ENCODE measurements around the gene GSG1L. TPM values are rescaled to one million over a fixed set of nuclear protein-coding genes. Genes with fewer than 3 reads are reported as not detected.

Gene GSG1L
- polyA plus RNA-seq, 3 donors = 0.35 to 0.75 (median 0.48) TPM

DNA sequence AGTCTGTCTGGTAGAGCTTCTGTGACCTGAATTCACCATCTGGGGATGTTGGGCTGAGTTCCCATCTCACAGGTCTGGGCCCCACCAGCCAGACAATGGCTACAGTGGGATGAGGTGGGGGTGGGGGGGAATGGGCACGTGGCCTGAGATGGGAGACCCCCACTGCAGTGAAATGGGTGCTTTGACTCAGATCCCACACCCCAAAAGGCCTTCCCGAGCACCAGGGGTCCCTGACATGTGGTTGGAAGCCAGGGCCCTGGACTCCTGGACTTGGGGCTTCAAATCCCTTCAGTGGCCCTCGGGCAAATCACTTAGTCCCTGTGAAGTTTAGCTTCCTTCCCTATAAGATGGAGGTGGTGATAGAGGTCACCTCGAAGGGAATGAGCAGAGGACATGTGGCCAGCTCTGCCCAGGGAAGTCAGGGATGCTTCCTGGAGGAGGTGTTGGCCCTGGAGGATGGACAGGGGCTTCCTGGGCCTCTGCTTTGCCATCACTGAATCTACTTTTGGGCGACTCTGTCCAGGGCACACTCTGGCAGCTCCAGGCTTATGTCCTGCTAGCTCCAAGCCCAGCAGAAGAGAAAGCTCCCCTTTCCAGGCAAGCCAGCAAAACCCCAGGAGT lies 295.4 kb downstream of the GSG1L start:
- DNase-seq (ENCODE audit: low read depth in 3 of 3, low spot score in 2 of 3) = no peak

DNA sequence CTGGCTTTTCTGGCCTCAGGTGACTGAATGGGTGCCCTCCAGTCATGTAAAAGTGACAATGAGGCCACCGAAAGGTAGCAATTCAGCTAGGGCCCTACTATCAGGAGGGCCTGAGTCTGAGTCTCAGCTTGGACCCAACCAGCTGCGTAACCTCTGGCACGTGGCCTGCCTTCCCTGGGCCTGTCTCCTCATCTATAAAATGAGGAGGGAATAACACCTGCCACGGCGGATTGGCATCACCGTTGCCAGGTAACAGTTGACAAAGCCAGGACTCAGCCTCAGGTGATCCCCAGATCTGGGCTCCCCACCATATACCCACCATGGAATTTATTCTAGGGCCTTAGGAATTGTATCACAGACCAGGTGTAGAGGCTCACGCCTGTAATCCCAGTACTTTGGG lies 296.4 kb downstream of the GSG1L start:
- no peak for DNase-seq (ENCODE audit: low read depth in 3 of 3, low spot score in 2 of 3)

DNA sequence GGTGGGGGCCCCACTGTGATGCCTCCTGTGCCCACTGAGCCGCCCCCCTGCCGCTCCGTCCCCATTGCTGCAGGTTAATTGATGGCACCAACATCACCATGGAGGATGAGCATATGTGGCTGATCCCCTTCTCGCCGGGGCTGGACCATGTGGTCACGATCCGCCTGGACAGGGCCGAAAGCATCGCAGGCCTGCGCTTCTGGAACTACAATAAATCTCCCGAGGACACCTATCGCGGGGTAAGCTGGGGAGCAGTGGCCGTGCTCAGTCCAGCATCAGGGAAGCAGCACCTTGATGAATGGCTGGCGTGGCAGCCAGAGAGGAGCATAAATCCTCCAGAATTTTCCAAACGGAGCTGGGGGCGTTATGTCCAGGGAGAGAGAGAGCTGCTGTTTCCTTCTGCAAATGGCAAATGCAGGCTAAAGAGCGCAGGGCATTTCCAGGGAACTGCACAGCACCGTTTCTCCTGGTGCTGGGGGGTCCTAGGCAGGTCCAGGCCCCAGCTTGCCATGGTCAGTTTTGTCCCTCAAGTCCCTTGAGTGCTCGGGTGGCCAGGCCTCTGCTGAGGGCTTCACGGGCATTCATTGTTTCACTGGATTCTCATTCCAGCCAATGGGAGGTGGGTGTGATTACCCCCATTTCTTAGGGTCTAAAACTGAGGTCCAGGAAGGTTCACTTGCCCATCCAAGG lies 297.1 kb downstream of the GSG1L start:
- no peak for DNase-seq (ENCODE audit: low read depth in 3 of 3, low spot score in 2 of 3)

DNA sequence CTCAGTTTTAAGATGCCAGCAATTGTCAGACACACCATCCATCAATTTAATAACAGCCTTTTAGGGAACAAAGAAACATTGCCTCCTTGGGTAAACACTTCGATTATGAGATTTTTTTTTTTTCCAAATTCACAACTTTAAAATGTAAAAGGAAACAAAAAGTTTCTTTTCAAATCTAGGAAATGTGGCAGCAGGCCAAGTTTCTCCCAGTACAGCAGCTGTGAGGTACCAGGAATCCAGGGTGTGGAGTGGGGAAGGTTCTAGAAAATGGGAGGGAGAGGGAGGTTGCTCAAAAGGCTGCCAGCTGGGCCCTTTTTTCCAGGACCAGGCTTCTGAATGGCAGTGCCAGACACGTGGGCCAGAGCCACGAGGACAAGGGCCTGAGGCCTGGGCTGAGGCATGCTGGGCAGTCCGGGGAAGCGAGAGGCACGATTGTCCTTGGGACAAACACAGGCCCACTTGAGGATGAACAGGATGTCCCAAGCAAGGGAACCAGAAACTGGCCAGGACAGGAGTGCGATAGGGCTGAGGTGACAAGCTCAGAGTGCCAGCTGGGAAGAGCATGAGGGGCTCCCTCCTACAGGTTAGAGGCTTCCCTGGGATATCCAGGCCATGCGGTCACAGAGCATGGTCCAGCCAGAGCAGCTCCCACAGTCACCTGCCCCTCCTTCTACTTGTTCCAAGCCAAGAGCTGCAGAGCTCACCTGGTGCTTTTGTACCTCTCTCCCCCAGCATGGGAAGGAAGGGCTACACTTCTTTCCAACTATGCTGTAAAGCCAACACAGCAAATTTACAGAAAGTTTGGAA lies 298.4 kb downstream of the GSG1L start:
- no peak for DNase-seq (ENCODE audit: low read depth in 3 of 3, low spot score in 2 of 3)

DNA sequence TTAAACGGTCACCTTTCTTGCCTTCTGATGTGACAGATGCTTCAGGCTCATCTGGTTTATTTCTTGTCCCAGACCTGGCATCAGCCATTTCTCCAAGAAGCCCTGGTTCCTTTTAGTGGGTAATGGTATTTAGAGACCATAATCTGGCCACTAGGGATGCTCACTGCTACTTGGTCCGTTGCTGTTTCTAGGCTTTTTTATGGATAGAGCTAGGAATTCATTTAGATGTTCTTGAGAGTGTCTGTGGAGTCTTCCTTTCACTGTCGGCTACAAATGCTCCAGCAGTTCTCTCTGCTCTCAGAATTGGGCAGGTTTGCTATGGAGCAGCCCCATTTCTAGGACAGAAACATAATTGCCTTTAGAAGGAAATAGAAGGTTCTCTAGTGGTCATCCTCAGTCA lies 299.1 kb downstream of the GSG1L start:
- DNase-seq (ENCODE audit: low read depth in 3 of 3, low spot score in 2 of 3) = no peak

DNA sequence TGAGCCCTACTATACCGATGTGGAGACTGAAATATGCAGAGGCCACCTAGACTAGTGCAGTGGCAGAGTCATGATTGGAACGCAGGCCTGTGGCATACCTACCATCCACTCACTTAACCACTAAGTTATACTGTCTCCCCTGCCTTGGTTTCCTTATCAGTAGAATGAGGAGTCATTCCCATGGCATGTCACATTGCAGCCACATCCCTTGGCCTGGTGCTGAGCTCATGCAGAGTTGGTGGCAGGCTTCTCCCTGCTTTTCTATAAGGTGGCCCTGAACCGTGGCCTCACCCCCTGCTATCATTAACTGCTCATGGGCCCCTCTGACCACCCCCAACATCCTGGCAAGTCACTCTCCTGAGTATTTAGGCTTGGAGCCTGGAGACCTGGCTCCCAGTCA lies 301.1 kb downstream of the GSG1L start:
- DNase-seq (ENCODE audit: low read depth in 3 of 3, low spot score in 2 of 3) = no peak

DNA sequence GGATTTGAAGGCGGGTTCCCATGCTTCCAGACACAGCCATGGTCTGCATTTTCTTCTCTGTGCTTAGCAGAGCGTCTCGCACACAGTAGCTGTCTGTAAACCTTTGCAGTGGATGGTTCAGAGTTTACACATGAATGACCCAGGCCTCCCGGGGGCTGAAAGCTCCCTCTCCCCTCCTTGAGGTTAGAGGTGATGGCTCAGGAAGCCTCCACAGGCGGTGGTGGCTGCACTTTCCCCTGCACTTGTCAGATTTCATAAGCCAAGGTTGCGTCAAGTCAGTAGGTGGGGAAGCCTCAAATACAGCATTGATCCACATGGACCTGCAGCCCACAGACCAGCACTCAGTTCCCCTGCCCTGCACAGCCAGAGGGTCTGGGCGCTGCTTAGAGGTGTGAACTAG lies 301.7 kb downstream of the GSG1L start:
- DNase-seq (ENCODE audit: low read depth in 3 of 3, low spot score in 2 of 3) = no peak

DNA sequence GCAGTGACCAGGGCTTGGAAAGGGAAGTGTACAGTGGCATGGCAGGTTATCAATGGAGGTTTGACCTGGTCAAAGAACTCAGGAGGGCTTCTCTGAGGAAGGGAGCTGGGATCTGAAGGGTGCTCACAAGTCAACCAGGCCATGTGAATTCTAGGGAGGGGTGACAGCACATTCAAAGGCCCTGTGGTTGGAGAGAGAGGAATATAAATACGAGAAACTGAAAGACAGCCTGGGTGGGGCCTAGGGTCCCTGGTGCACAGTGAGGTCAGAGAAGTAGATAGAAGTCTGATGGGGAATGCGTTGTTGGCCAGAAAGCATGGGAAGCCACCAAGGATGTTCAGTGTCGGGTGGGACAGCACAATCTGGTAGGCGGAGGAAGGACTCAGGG lies 302.7 kb downstream of the GSG1L start:
- DNase-seq (ENCODE audit: low read depth in 3 of 3, low spot score in 2 of 3) = no peak

DNA sequence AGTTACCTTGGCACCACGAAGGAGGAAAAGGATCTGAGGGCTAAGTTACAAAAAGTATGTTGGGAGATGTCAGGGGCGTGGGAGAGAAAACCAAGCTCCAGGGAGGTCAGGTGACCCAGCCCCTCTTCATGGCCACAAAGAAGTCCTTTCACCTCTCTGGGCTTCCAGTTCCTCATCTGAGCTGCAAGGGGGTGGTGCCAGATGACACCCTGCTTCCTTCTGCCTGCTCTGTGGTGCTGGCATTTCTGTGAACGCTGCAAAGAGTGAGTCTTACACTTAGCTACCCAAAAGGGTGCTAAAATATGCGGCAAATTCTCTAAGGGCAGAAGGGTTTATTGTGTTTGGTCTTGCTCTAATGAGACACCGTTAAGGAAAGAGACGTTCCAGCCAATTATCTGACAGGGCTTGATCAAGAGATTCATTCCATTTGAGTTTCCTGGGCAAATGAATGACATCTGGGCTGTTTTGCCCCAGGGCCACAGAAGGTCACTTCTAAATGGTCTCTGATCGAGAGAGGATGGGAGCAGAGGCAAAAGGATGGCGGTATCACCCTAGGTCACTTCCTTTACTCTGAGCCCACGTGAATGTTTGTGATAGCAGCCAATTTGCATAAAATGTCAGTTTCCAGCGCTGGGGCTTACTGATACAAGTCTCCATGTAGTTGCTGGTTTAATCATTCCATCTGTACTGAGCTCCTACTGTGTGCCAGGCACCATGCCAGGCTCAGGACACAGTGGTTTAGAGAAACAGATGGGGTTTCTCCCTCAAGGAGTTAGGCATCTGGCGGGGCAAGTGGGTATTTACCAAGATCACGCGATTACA lies 303.3 kb downstream of the GSG1L start:
- no peak for DNase-seq (ENCODE audit: low read depth in 3 of 3, low spot score in 2 of 3)

DNA sequence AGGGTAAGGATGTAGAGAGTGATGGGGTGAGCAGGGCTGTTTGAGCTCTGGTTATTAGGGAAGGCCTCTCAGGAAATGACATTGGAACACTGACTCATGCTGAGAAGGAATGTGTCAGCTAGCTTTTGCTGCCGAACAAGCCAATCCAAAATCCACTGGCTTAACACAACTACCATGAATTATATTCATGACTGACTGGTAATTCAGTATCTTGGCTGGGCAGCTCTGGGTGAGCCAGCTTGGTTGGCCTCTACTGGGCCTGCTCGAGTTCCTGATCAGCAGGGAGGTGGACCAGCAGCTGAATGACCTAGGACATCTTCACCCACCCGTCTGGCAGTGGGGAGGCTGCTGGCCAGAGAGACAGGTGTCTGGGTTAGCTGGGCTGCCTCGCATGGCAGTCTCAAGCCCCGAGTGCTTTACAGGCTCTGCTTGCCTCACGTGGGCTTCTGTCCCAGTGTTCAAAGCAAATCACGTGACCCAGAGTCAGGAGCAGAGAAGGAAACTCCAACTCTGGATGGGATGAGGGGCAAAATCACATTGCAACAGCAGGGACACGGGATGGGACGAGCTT lies 304.1 kb downstream of the GSG1L start:
- DNase-seq (ENCODE audit: low read depth in 3 of 3, low spot score in 2 of 3) = no peak

DNA sequence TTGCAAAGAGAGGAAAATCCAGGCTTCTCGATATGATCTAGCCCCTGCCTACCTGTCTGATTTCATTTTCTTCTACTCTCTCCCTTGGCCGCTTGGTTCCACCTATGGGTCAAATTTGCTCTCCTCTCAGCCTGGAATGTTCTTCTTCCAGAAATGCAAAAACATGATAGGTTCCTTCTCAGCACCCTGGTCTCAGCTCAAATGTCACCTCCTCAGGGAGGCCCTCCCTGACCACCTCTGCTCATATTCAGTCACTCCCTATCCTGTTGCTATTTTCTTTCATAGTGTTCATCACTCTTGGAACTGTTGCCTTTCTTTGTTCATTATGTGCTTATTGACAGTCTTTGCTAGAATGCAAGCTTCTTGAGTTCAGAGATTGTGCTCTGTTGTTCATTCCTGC lies 305.0 kb downstream of the GSG1L start:
- no peak for DNase-seq (ENCODE audit: low read depth in 3 of 3, low spot score in 2 of 3)

DNA sequence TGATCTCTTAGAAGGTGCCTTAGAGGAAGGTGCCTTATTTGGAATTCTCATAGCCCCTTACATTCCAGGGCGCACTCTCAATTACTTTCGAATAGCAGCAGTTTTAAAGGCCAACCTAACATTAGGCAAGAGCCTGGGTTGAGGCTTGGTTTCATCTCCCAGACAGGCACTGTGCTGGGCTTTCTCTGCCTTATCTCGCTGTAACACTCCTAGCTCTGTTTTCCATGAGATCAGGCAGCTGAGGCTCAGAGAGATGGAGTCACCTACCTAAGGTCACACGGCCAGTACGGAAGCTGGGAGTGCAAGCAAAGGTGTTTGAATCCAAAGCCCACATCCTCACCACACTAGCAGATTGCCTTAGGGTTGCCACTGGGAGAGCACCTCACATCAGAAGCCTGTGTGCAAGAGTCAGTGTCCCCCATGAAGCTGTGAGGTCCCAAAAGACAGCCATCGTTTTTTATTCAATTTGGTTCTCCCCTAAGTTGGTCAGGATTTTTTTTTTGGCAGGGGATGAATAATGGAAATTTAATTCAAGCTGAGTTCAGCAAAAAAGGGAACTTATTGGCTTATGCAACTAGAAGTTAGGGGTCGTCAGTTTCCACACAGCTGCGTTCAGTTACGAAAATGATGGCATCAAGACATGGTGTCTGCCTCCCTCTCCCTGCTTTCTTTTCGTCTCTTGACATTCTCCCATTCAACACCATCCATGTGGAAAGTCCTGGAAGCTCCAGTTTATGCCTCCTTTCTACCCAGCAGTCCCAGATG lies 307.1 kb downstream of the GSG1L start:
- no peak for DNase-seq (ENCODE audit: low read depth in 3 of 3, low spot score in 2 of 3)

DNA sequence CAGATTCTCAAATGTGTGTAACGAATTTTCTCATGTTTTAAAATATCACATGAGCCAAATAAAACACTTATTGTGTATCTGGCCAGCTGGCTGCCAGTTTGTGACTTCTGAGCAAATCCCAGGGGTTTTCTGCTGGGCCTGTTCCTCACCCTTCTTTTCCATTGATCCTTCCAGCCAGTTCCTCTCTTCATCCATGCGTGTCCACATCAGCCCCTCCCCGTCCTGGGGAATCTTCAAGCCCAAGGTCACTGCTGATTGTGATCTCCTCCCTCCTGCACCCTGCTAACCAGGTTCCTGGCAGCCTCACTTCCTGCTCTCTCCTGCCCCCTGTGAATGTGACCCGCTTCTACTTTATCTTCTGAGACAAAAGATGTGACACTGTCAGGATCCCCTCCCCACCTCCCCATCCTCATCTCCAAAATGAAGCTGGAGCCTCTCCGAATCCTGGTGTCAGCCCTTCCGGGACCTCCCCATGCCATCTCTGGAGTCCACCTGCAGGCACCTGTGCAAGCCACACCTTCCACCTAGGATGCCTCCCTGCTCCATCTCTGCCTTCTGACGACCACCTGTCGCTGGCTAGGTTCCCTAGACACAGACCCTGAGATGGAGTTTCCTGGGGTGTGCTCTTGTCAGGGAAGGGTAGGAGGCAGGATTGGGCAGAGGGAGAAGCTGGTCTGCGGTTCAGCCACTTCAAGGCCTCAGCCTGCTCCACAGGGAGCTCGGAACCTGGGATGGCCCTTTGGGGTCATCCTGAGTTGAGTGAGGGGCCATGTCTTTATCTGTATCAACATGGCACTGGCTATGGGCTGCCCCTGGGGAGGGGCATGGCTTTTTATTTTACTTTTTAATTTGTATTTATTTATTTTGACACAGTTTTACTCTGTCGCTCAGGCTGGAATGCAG lies 308.5 kb downstream of the GSG1L start:
- DNase-seq (ENCODE audit: low read depth in 3 of 3, low spot score in 2 of 3) = no peak

DNA sequence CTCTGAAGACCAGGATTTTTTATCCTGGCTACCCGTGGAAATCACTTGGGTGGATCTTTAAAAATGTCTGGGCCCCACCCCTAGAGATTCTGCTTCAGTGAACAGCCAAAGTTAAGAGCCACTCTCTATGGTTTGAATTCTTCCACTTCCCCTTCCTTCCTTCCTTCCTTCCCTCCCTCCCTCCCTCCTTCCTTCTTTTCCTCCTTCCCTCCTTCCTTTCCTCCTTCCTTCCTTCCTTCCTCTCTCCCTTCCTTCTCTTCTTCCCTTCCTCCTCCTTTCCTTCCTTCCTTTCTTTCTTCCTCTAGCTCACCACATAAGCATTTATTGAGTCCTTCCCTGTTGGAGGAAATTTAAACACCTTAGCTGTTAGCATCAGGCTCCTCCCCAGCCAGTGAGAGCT lies 310.0 kb downstream of the GSG1L start:
- no peak for DNase-seq (ENCODE audit: low read depth in 3 of 3, low spot score in 2 of 3)

DNA sequence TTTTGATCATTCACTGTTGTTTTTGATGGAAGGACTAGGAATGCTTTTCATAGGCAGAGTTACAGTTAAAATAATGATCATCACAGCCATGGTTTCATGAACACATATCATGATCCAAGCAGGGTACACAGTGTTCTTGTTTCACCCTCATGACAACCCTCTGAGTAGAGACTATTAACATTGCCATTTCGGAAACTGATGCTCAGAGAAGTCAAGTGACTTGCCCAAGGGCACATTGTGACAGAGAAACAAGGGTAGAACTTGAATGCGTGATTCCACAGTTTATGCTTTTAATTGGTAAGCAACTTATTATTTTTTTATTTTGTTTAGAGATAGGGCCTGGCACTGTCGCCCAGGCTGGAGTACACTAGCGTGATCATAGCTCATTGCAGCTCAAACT lies 311.3 kb downstream of the GSG1L start:
- no peak for DNase-seq (ENCODE audit: low read depth in 3 of 3, low spot score in 2 of 3)

DNA sequence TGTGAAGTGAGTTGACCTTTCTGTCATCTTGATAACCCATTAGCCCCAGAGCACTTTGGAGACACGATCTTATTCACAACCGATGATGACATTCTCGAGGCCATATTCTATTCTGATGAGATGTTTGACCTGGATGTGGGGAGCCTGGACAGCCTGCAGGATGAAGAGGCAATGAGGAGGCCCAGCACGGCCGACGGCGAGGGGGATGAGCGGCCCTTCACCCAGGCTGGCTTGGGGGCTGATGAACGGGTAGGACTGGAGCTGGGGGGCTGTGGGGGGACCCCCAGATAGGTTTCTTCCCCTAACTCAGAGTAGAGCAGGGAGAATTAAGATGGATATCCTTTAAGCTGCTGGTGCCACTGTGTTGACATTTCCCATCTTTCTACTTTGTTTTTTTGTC lies 311.8 kb downstream of the GSG1L start:
- DNase-seq (ENCODE audit: low read depth in 3 of 3, low spot score in 2 of 3) = no peak

DNA sequence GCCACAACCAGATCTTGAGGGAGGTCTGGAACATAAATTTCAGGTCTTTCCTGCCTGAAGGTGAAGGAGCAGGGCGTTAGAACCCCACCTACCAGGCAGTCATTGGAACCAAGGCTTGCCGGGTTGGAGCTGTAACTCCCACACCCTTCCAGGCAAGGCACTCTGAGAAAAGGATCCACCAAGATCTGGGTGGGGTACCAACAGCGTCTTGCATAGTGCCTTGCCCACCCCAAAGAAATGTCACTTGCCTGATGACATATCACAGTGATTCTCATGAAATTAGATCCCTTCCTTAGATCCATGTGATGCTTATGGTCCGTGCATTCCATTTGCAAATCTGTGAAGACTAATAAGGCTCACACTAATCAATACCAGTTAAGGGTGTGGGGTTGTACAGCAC lies 312.3 kb downstream of the GSG1L start:
- no peak for DNase-seq (ENCODE audit: low read depth in 3 of 3, low spot score in 2 of 3)

DNA sequence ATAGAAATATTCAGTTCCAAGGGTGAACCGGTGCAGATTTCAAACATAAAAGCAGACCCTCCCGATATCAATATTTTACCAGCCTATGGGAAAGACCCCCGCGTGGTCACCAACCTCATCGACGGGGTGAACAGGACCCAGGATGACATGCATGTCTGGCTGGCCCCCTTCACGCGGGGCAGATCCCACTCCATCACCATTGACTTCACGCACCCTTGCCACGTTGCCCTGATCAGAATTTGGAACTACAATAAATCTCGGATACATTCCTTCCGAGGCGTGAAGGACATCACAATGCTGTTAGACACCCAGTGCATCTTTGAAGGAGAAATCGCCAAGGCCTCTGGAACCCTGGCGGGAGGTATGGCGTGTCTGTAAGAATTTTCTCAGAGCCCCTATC lies 313.6 kb downstream of the GSG1L start:
- DNase-seq (ENCODE audit: low read depth in 3 of 3, low spot score in 2 of 3) = no peak

DNA sequence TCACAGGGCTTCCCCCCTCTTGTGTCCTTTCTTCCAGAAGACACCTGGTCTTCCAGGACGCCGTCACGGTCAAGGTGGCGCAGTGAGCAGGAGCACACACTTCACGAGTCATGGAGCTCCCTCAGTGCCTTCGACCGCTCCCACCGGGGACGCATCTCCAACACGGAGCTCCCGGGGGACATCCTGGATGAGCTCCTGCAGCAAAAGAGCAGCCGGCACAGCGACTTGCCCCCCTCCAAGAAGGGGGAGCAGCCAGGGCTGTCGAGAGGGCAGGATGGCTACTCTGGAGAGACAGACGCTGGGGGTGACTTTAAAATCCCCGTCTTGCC lies 314.0 kb downstream of the GSG1L start:
- no peak for DNase-seq (ENCODE audit: low read depth in 3 of 3, low spot score in 2 of 3)

Measured in right renal cortex interstitium (tissue), 3 donors.